Aorta (tissue), 5 donors: ENCODE results near the gene VCAM1. TPM values are rescaled to one million over a fixed set of nuclear protein-coding genes. Genes with fewer than 3 reads are reported as not detected.

ENCODE experiments used
- ATAC-seq: fragments of 200-7000 bp; cut with Tn5 transposase; one replicate; pipeline ENCODE4 v1.9.1; 2022; ENCODE audit warnings: moderate library complexity; ENCODE audit not compliant: low FRiP score
- DNase-seq, 2 donors: peaks; one replicate each; pipeline ENCODE4 v3.0.0-alpha.2; 2020
- H3K27ac ChIP-seq, 2 donors: one replicate each; pipeline ENCODE4 v1.5.1; 2013; ENCODE audit warnings: low read length in 2 of 2, mild to moderate bottlenecking in 2 of 2, moderate library complexity in 2 of 2, control low read depth in 1 of 2, inconsistent platforms in 1 of 2, low read depth in 1 of 2
- H3K27me3 ChIP-seq, 2 donors: one replicate each; pipeline ENCODE4 v1.6.1; 2013; ENCODE audit warnings: control low read depth in 1 of 2, low read length in 1 of 2, mild to moderate bottlenecking in 1 of 2, moderate library complexity in 1 of 2; ENCODE audit not compliant: insufficient read depth in 2 of 2, control insufficient read depth in 1 of 2
- H3K36me3 ChIP-seq, 2 donors: one replicate each; pipeline ENCODE4 v1.6.1; 2013; ENCODE audit warnings: control low read depth in 1 of 2, low read length in 1 of 2, mild to moderate bottlenecking in 1 of 2; ENCODE audit not compliant: insufficient read depth in 2 of 2, control insufficient read depth in 1 of 2
- H3K4me1 ChIP-seq, 2 donors: one replicate each; pipeline ENCODE4 v1.6.1; 2013; ENCODE audit warnings: low read length in 2 of 2, control low read depth in 1 of 2, mild to moderate bottlenecking in 1 of 2, moderate library complexity in 1 of 2; ENCODE audit not compliant: insufficient read depth in 2 of 2, control insufficient read depth in 1 of 2
- H3K4me3 ChIP-seq, 2 donors: one replicate each; pipeline ENCODE4 v1.5.1; 2013; ENCODE audit warnings: low read length in 2 of 2, control low read depth in 1 of 2, mild to moderate bottlenecking in 1 of 2
- H3K9me3 ChIP-seq: one replicate; pipeline ENCODE4 v1.6.1; 2013; ENCODE audit warnings: mild to moderate bottlenecking, low read length; ENCODE audit not compliant: control insufficient read depth
- WGBS, 2 donors: extraction: QIAGEN DNeasy Blood & Tissue Kit; methylation state at CpG; one replicate each; pipeline ENCODE4 v1.1.7; 2013; 5-methylcytosine and 5-hydroxymethylcytosine counted together
- intact Hi-C, 2 donors: fragments of 100-400 bp; cut with DNase I; formaldehyde crosslinking; loops; one replicate each; pipeline versions ENCODE4 v1.14.2 to v1.15.0; 2022
- polyA plus RNA-seq, 2 donors: library from polyadenylated mRNA; stranded (reverse); fragments of 200-250 nt; gene quantifications; one replicate each; pipeline ENCODE4 v1.2.3, GENCODE V29; 2013
- total RNA-seq, 2 donors: library from RNA; stranded (reverse); fragmentation: NEBNext Ultra II Directional; extraction: Animal tissue kit (Norgen Biotek cat#: 25700); gene quantifications; one replicate each; pipeline ENCODE4 v1.2.1, GENCODE V29; 2021
- donor health status: healthy with polysubstance abuse.
- donor health status: Bipolar disorder and iron deficiency.
- donor health status: DM: no; HTN: no; CAD: no.
- donor health status: DM: no; HTN: no; CAD: no.
- donor health status: DM: yes; HTN: yes; CAD: no.

The VCAM1 gene
- total and polyA plus RNA-seq, 4 donors: 7.5 to 78.8 (median 23.2) TPM

- DNase-seq: no peak
- Histone ChIP-seq H3K4me3 (no peak overlapping the region), H3K9me3 (no peaks in the 10 kb centered on the region), H3K27me3 (no peaks in the 10 kb centered on the region), H3K4me1 (no peaks in the 10 kb centered on the region), H3K27ac (no peak overlapping the region), H3K36me3 (no peaks in the 10 kb centered on the region)
- no peak for ATAC-seq
- intact Hi-C loops: no loop called here
- 79 to 82% methylated on average over 5 of the region's 5 CpGs for WGBS, 2 donors
Observed at GRCh38 chr1:100752791-100753190, 33.2 kb downstream of the VCAM1 start.

DNA sequence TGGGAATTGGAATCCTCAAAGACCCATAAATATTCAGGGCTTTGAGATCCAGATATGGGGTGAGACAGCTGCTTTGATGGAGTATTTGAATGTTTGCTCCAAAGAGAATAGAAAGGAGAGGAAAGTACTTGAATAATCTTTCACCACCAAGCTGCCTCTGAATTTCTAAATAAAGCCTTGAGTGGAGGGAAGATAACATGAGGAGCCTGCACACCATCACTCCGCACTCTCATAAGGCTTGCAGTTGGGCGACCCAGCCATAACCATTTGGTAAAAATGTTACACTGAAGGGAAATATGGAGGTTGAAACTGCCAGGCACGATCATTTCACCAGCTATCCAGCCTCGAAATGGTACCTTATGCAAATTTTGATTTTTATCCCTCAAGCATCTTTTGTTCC lies 38.4 kb downstream of the VCAM1 start:
- no peak for ATAC-seq
- Histone ChIP-seq H3K9me3 (no peaks in the 10 kb centered on the region), H3K27me3 (no peaks in the 10 kb centered on the region), H3K4me1 (no peaks in the 10 kb centered on the region), H3K4me3 (no peak overlapping the region), H3K27ac (no peak overlapping the region), H3K36me3 (no peaks in the 10 kb centered on the region)
- intact Hi-C loops: no loop called here
- WGBS, 2 donors: 84 to 92% methylated on average over 4 of the region's 4 CpGs
- no peak for DNase-seq

DNA sequence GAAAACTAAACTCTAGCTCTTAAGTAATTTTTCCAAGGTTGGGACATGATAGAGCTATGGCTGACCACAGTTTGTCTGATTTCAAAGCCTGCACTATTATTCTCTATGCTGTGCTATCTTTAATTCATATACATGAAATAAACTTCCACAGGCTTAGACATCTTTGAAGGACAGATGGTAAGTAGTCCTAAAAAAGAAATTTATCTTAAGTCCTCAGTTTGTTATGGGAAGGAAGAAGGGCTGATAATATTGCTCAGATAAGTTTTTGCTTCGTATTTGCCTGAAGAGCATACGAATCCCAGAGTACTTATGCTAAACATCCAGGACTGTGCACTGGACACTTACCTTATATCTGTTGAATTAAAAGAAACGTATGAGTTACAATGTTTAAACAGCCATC lies 39.6 kb downstream of the VCAM1 start:
- DNase-seq (no peak), ATAC-seq (no peak)
- 67 to 70% methylated on average over 3 of the region's 3 CpGs for WGBS, 2 donors
- Histone ChIP-seq H3K4me3 (no peak overlapping the region), H3K27me3 (no peaks in the 10 kb centered on the region), H3K27ac (no peak overlapping the region), H3K9me3 (no peaks in the 10 kb centered on the region), H3K36me3 (no peaks in the 10 kb centered on the region), H3K4me1 (no peaks in the 10 kb centered on the region)
- intact Hi-C loops: no loop called here

DNA sequence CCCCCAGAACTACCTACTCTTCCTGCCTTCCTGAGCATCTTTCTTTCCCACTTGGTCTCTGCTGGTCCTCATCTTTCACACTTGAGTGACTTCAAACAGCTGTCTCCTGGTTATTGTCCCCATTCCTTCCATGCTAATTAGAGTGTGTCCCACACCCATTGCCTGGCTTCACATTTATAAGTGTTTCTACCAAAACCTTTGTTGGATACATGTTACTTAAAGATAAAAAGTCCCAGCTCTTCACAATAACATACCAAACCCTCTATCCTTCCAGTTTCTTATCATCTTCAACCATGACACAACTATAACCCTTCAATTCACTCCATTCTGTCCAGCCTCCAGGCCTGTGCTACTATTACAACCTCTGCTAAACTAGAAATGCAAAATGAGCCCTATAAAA lies 41.0 kb downstream of the VCAM1 start:
- H3K27me3 ChIP-seq: no peaks in the 10 kb centered on the region
- intact Hi-C loops: no loop called here

DNA sequence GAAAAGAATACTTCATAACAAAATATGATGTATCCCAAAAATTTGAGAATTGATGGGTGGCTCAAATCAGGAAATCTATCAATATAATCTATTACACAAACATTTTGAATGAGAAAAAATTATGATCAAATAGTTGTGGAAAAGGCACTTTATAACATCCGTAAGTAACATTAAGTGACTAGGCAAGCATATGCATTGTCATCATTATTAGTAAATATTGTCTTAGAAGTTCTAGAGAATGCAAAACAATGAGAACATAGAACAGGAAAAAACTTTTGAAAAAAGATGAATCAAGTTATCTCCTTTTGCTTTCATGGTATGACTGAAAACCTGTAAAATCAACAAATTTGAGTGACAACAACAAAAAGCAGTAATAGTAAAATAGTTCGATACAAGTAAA lies 42.9 kb downstream of the VCAM1 start:
- 50 to 72% methylated on average over 2 of the region's 2 CpGs for WGBS, 2 donors
- no peaks in the 10 kb centered on the region for H3K27me3 ChIP-seq
- no peak for ATAC-seq
- DNase-seq: no peak
- no peaks in the 10 kb centered on the region for H3K36me3 ChIP-seq
- no peaks in the 10 kb centered on the region for H3K9me3 ChIP-seq
- no peak overlapping the region for H3K4me3 ChIP-seq
- intact Hi-C loops: no loop called here
- no peaks in the 10 kb centered on the region for H3K4me1 ChIP-seq
- no peak overlapping the region for H3K27ac ChIP-seq

More for the DNA sequence above, 41.0 kb downstream of the VCAM1 start:
- Histone ChIP-seq H3K36me3 (no peaks in the 10 kb centered on the region), H3K4me1 (no peaks in the 10 kb centered on the region), H3K27ac (no peak overlapping the region), H3K9me3 (no peaks in the 10 kb centered on the region), H3K4me3 (no peak overlapping the region)
- ATAC-seq (no peak), DNase-seq (no peak)

DNA sequence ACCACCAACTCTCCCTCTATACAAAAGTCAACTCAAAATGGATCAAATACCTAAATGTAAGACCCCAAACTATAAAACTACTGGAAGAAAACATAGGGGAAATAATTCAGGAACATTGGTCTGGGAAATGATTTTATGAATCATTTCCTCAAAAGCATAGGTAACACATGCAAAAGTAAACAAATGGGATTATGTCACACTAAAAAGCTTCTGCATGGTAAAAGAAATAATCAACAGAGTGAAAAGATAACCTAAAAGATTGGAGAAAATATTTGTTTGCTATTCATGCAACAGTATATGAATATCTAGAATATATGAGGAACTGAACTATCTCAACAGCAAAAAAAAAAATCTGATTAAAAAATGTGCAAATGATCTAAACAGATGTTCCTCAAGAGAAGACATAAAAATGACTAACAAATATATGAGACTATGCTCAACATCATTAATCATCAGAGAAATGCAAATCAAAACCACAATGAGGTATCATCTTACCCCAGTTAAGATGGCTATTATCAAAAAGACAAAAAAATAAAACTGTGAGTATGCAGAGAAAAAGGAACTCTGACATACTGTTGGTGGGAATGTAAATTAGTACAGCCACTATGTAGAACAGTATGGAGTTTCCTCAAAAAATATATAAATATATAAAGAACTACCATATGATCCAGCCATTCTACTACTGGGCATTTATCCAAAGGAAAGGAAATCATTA lies 47.8 kb downstream of the VCAM1 start:
- Histone ChIP-seq H3K27me3 (no peaks in the 10 kb centered on the region), H3K9me3 (no peaks in the 10 kb centered on the region), H3K4me3 (no peak overlapping the region), H3K4me1 (no peaks in the 10 kb centered on the region), H3K27ac (no peak overlapping the region), H3K36me3 (no peaks in the 10 kb centered on the region)
- DNase-seq (no peak), ATAC-seq (no peak)
- intact Hi-C loops: loop anchor here in 1 of 2 donors (5.0 kb wide), 1 partner anchor 55 kb away; no protein-coding TSS in a partner anchor

GRCh38 chr1:100769323-100769722 lies 49.8 kb downstream of the VCAM1 start:
- Histone ChIP-seq H3K4me1 (no peaks in the 10 kb centered on the region), H3K36me3 (no peaks in the 10 kb centered on the region), H3K9me3 (no peaks in the 10 kb centered on the region), H3K27ac (no peak overlapping the region), H3K27me3 (no peaks in the 10 kb centered on the region), H3K4me3 (no peak overlapping the region)
- 97 to 98% methylated on average over 2 of the region's 2 CpGs for WGBS, 2 donors
- no peak for DNase-seq
- intact Hi-C loops: loop anchor here in 1 of 2 donors (5.0 kb wide), 1 partner anchor 57 kb away; no protein-coding TSS in a partner anchor
- ATAC-seq: no peak

DNA sequence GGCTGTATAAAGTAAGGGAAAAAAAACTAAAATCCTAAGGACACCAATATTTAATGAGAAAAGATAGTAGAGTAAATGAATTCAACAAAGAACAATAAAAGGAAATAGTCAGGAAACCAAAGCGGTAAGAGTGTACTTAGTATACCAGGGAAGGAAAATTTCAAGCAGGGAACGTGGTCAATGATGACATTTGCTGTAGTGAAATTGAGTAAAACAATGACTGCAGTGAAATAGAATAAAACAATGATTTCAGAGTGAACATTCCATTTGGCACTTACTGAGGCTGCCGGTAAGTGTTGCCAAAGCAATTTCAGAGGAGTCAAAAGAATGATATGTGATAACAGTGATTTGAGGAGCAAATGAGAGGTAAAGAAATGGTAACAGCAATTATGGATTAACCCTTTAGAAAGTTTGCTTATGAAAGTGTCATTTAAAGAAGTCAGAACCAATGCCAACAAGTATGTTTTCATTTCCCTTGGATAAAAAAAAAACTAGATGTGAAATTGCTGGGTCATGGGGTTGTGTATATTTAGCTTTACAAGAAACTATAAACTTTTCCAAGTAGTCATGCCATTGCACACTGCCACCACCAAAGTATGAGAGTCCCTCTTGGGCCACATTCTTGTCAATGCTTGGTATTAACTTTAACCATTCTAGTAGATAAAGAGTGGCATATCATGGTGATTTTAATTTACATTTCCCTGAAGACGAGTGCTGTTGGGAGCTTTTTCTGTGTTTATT lies 50.5 kb downstream of the VCAM1 start:
- 8 to 10% methylated on average over 4 of the region's 4 CpGs for WGBS, 2 donors
- intact Hi-C loops: loop anchor here in 1 of 2 donors (5.0 kb wide), 1 partner anchor 58 kb away; no protein-coding TSS in a partner anchor

DNA sequence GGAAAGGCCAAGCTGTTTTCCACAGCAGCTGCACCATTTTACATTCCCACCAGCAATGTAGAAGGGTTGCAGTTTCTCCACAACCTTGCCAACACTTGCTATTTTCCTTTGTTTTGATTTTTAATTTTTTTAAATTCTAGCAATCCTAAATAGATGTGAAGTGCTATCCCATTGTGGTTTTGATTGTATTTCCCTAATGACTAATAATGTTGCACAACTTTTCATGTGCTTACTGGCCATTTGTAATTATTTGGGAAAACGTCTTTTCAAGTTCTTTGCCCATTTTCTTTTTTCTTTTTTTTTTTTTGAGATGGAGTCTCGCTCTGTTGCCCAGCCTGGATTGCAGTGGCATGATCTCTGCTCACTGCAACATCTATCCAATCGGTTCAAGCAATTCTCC lies 53.9 kb downstream of the VCAM1 start:
- intact Hi-C loops: no loop called here
- 91 to 93% methylated on average over 3 of the region's 3 CpGs for WGBS, 2 donors
- DNase-seq: no peak
- Histone ChIP-seq H3K4me3 (no peak overlapping the region), H3K4me1 (no peaks in the 10 kb centered on the region), H3K27ac (no peak overlapping the region), H3K9me3 (no peaks in the 10 kb centered on the region), H3K36me3 (no peaks in the 10 kb centered on the region), H3K27me3 (no peaks in the 10 kb centered on the region)
- no peak for ATAC-seq

More for the DNA sequence above, 50.5 kb downstream of the VCAM1 start:
- no peaks in the 10 kb centered on the region for H3K9me3 ChIP-seq
- no peak overlapping the region for H3K27ac ChIP-seq
- H3K27me3 ChIP-seq: no peaks in the 10 kb centered on the region
- DNase-seq (no peak), ATAC-seq (no peak)
- no peak overlapping the region for H3K4me3 ChIP-seq
- no peaks in the 10 kb centered on the region for H3K36me3 ChIP-seq
- H3K4me1 ChIP-seq: no peaks in the 10 kb centered on the region
